H9 (cell line): ENCODE data around the gene ZNF664. TPM values are rescaled to one million over a fixed set of nuclear protein-coding genes. Genes with fewer than 3 reads are reported as not detected.

Experiments
- DNase-seq: peaks from one replicate; pipeline ENCODE4 v3.0.0-alpha.2; 2017
- H2AFZ ChIP-seq: one replicate; pipeline ENCODE4 v1.6.1; 2013; ENCODE audit warnings: mild to moderate bottlenecking, low read length, control low read depth, moderate library complexity
- H2AK5ac ChIP-seq: 2 replicates; pipeline ENCODE4 v1.6.1; 2013; ENCODE audit warnings: low read length, control low read depth, mixed read lengths; ENCODE audit not compliant: insufficient read length
- H2BK120ac ChIP-seq: one replicate; pipeline ENCODE4 v1.6.1; 2013; ENCODE audit warnings: low read depth, mild to moderate bottlenecking, low read length, control low read depth, inconsistent platforms; ENCODE audit not compliant: poor library complexity, severe bottlenecking
- H2BK12ac ChIP-seq: 2 replicates; pipeline ENCODE4 v1.6.1; 2013; ENCODE audit warnings: low read length, control low read depth, mixed read lengths, low read depth; ENCODE audit not compliant: insufficient read length
- H2BK15ac ChIP-seq: 2 replicates; pipeline ENCODE4 v1.6.1; 2013; ENCODE audit warnings: low read depth, low read length, control low read depth
- H2BK20ac ChIP-seq: one replicate; pipeline ENCODE4 v1.6.1; 2013; ENCODE audit warnings: low read depth, mild to moderate bottlenecking, low read length, control low read depth, inconsistent platforms; ENCODE audit not compliant: poor library complexity, severe bottlenecking
- H2BK5ac ChIP-seq: 2 replicates; pipeline ENCODE4 v1.6.1; 2013; ENCODE audit warnings: low read length, control low read depth, mixed read lengths; ENCODE audit not compliant: insufficient read length
- H3K14ac ChIP-seq: 2 replicates; pipeline ENCODE4 v1.6.1; 2013; ENCODE audit warnings: low read length, control low read depth; ENCODE audit not compliant: insufficient read depth
- H3K18ac ChIP-seq: 2 replicates; pipeline ENCODE4 v1.6.1; 2013; ENCODE audit warnings: low read depth, mild to moderate bottlenecking, mixed read lengths, low read length, control low read depth; ENCODE audit not compliant: insufficient read length
- H3K23ac ChIP-seq: 2 replicates; pipeline ENCODE4 v1.6.1; 2013; ENCODE audit warnings: low read length, control low read depth, mixed read lengths, low read depth; ENCODE audit not compliant: insufficient read length
- H3K23me2 ChIP-seq: 2 replicates; pipeline ENCODE4 v1.6.1; 2013; ENCODE audit warnings: low read depth, mild to moderate bottlenecking, mixed read lengths, low read length, control low read depth; ENCODE audit not compliant: insufficient read length, poor library complexity, severe bottlenecking
- H3K27ac ChIP-seq: 2 replicates; pipeline ENCODE4 v1.5.1; 2013; ENCODE audit warnings: low read length, control low read depth, mixed read lengths, low read depth; ENCODE audit not compliant: insufficient read length
- H3K27me3 ChIP-seq: 2 replicates; pipeline ENCODE4 v1.6.1; 2013; ENCODE audit warnings: low read length, control low read depth, inconsistent platforms; ENCODE audit not compliant: insufficient read depth
- H3K4ac ChIP-seq: 2 replicates; pipeline ENCODE4 v1.6.1; 2013; ENCODE audit warnings: low read depth, mild to moderate bottlenecking, control low read depth, inconsistent platforms, low read length, moderate library complexity
- H3K4me1 ChIP-seq: 2 replicates; pipeline ENCODE4 v1.6.1; 2013; ENCODE audit warnings: low read length, control low read depth, inconsistent platforms; ENCODE audit not compliant: insufficient read depth
- H3K4me2 ChIP-seq: 2 replicates; pipeline ENCODE4 v1.6.1; 2013; ENCODE audit warnings: low read length, control low read depth, mixed read lengths; ENCODE audit not compliant: insufficient read length, insufficient read depth
- H3K56ac ChIP-seq: 2 replicates; pipeline ENCODE4 v1.6.1; 2013; ENCODE audit warnings: low read depth, mild to moderate bottlenecking, mixed read lengths, low read length, control low read depth; ENCODE audit not compliant: insufficient read length
- H3K79me1 ChIP-seq: 2 replicates; pipeline ENCODE4 v1.6.1; 2013; ENCODE audit warnings: low read depth, mild to moderate bottlenecking, moderate library complexity, low read length, control low read depth, inconsistent platforms; ENCODE audit not compliant: insufficient read depth, poor library complexity, severe bottlenecking
- H3K79me2 ChIP-seq: 2 replicates; pipeline ENCODE4 v1.6.1; 2013; ENCODE audit warnings: low read length, control low read depth, inconsistent platforms; ENCODE audit not compliant: insufficient read depth
- H3K9ac ChIP-seq: 2 replicates; pipeline ENCODE4 v1.6.1; 2013; ENCODE audit warnings: low read length, control low read depth, mixed read lengths; ENCODE audit not compliant: insufficient read length; ENCODE audit errors: extremely low read depth
- H3K9me3 ChIP-seq: one replicate; pipeline ENCODE4 v1.6.1; 2013; ENCODE audit warnings: low read depth, low read length, inconsistent platforms; ENCODE audit not compliant: control insufficient read depth
- H3T11ph ChIP-seq: one replicate; pipeline ENCODE4 v1.6.1; 2013; ENCODE audit warnings: mild to moderate bottlenecking, low read length, control low read depth, inconsistent platforms
- H4K20me1 ChIP-seq: one replicate; pipeline ENCODE4 v1.6.1; 2013; ENCODE audit not compliant: control insufficient read depth, insufficient read length, insufficient read depth
- H4K5ac ChIP-seq: 2 replicates; pipeline ENCODE4 v1.6.1; 2013; ENCODE audit warnings: low read depth, mild to moderate bottlenecking, mixed read lengths, low read length, control low read depth; ENCODE audit not compliant: insufficient read length
- H4K8ac ChIP-seq: replicated peaks from 2 replicates; pipeline ENCODE4 v1.6.1; 2013; ENCODE audit warnings: low read length, control low read depth, mixed read lengths, low read depth; ENCODE audit not compliant: insufficient read length
- H4K91ac ChIP-seq: 2 replicates; pipeline ENCODE4 v1.6.1; 2013; ENCODE audit warnings: low read depth, mild to moderate bottlenecking, moderate library complexity, mixed read lengths, low read length, control low read depth; ENCODE audit not compliant: insufficient read length
- H3K27ac Mint-ChIP-seq, 3 experiments: 2 replicates in 2 of 3; 3 replicates in 1 of 3; pipeline ENCODE4 v1.8.0; 2020 to 2021; ENCODE audit warnings: mixed read lengths in 3 of 3, mild to moderate bottlenecking in 1 of 3, moderate library complexity in 1 of 3
- H3K27me3 Mint-ChIP-seq: 2 replicates; pipeline ENCODE4 v1.8.0; 2021; ENCODE audit warnings: low read depth, mild to moderate bottlenecking, moderate library complexity, mixed read lengths
- H3K36me3 Mint-ChIP-seq, 3 experiments: 2 replicates in 2 of 3; 3 replicates in 1 of 3; pipeline ENCODE4 v1.8.0; 2020 to 2021; ENCODE audit warnings: low read depth in 3 of 3, mixed read lengths in 3 of 3; ENCODE audit not compliant: insufficient read depth in 1 of 3
- H3K4me1 Mint-ChIP-seq, 2 experiments: 2 replicates each; pipeline ENCODE4 v1.8.0; 2020; ENCODE audit warnings: mixed read lengths in 2 of 2
- H3K4me3 Mint-ChIP-seq, 2 experiments: 2 replicates in 1 of 2; 3 replicates in 1 of 2; pipeline ENCODE4 v1.8.0; 2020 to 2021; ENCODE audit warnings: mild to moderate bottlenecking in 2 of 2, mixed read lengths in 2 of 2, moderate library complexity in 1 of 2
- H3K9me3 Mint-ChIP-seq, 2 experiments: 2 replicates in 1 of 2; 3 replicates in 1 of 2; pipeline ENCODE4 v1.8.0; 2020; ENCODE audit warnings: mild to moderate bottlenecking in 2 of 2, mixed read lengths in 2 of 2, moderate library complexity in 1 of 2
- CTCF ChIP-seq: fragments of 200-600 bp; sonication (generic); conservative IDR thresholded peaks from 3 replicates; pipeline ENCODE4 v1.8.0; 2021; ENCODE audit warnings: antibody characterized with exemption, mild to moderate bottlenecking
- WGBS: extraction: QIAGEN DNeasy Blood & Tissue Kit; methylation state at CpG from one replicate; pipeline ENCODE4 v1.1.7; 2013; ENCODE audit warnings: missing lambda C conversion rate, low lambda C conversion rate, mixed read lengths; ENCODE audit not compliant: insufficient read length; ENCODE audit errors: extremely low coverage; 5-methylcytosine and 5-hydroxymethylcytosine counted together
- total RNA-seq: library from RNA; stranded (reverse); gene quantifications from 2 replicates; pipeline ENCODE4 v1.2.1, GENCODE V29; 2021

ZNF664 gene
- total RNA-seq, 1 experiment from 2014 or later: 29.5 TPM

- peaks cover 21 to 25% of the 10 kb centered on the region in 2 experiments for H3K4me1 Mint-ChIP-seq
- Histone ChIP-seq H3K79me1 (no peaks in the 10 kb centered on the region), H2BK20ac (no peak overlapping the region), H2BK15ac (no peak overlapping the region), H2BK12ac (no peak overlapping the region), H3K23ac (no peak overlapping the region), H3K27ac (no peak overlapping the region), H3K56ac (no peak overlapping the region), H2AK5ac (no peak overlapping the region), H3K4me1 (no peaks in the 10 kb centered on the region; the same call in 1 of the 2 replicates), H3K9ac (no peak overlapping the region), H2BK120ac (no peak overlapping the region), H3K14ac (no peak overlapping the region), H3K4ac (no peak overlapping the region), H2AFZ (no peak overlapping the region), H4K8ac (no peak overlapping the region), H3K18ac (no peak overlapping the region), H4K5ac (no peak overlapping the region), H3K79me2 (no peaks in the 10 kb centered on the region), H3K27me3 (no peaks in the 10 kb centered on the region), H4K91ac (no peak overlapping the region), H3K23me2 (no peaks in the 10 kb centered on the region), H2BK5ac (no peak overlapping the region), H4K20me1 (no peaks in the 10 kb centered on the region), H3K4me2 (no peak overlapping the region), H3K9me3 (peaks cover 7% of the 10 kb centered on the region), H3T11ph (no peak overlapping the region)
- no CpG with 5 or more reads among the region's 8 CpGs for WGBS
- no peak for DNase-seq
- peaks cover 6% of the 10 kb centered on the region; the same call in 1 of the 2 replicates for H3K27me3 Mint-ChIP-seq
- peaks cover 22 to 24% of the 10 kb centered on the region in 2 experiments for H3K9me3 Mint-ChIP-seq
- peak; percentile 33; the same call in 2 of the 3 replicates for TF ChIP-seq CTCF
- peak overlapping the region in 1 of 3 experiments; percentile 54; a peak in 1 of 7 replicates for H3K27ac Mint-ChIP-seq
- peaks cover 18 to 26% (median 20%) of the 10 kb centered on the region in 3 experiments for H3K36me3 Mint-ChIP-seq
- no peak overlapping the region for H3K4me3 Mint-ChIP-seq
These were observed 71.0 kb downstream of the ZNF664 start for GRCh38 chr12:124044021-124044420.
